Mucosa of rectum (tissue), 2 donors: Measurements from ENCODE around the gene RASA3.
"Not testable (repeated sequence)": the region's sequence is repeated elsewhere in the genome, so short reads cannot be mapped to it uniquely, and the experiment has no call there.

Source experiments
- H3K27ac ChIP-seq, 2 donors: one replicate each; pipeline ENCODE4 v1.7.0; 2013; ENCODE audit warnings: inconsistent platforms in 2 of 2, low read depth in 2 of 2, low read length in 2 of 2
- H3K27me3 ChIP-seq, 2 donors: one replicate each; pipeline ENCODE4 v1.7.0; 2013; ENCODE audit warnings: low read length in 2 of 2; ENCODE audit not compliant: control insufficient read depth in 2 of 2, insufficient read depth in 2 of 2
- H3K36me3 ChIP-seq, 2 donors: one replicate each; pipeline ENCODE4 v1.7.0; 2013; ENCODE audit warnings: low read length in 2 of 2; ENCODE audit not compliant: control insufficient read depth in 2 of 2, insufficient read depth in 2 of 2
- H3K4me1 ChIP-seq, 2 donors: one replicate each; pipeline ENCODE4 v1.7.0; 2013; ENCODE audit warnings: low read length in 2 of 2, mild to moderate bottlenecking in 1 of 2; ENCODE audit not compliant: control insufficient read depth in 2 of 2, insufficient read depth in 2 of 2
- H3K4me3 ChIP-seq, 2 donors: one replicate each; pipeline ENCODE4 v1.7.0; 2013; ENCODE audit warnings: low read length in 2 of 2
- H3K9ac ChIP-seq, 2 donors: one replicate each; pipeline ENCODE4 v1.7.0; 2013; ENCODE audit warnings: low read length in 2 of 2, low read depth in 1 of 2, mild to moderate bottlenecking in 1 of 2
- H3K9me3 ChIP-seq, 2 donors: one replicate each; pipeline ENCODE4 v1.7.0; 2013; ENCODE audit warnings: low read length in 2 of 2; ENCODE audit not compliant: control insufficient read depth in 2 of 2
- donor health status: healthy.
- donor health status: Normal muscosa, but diverticular disease.

Gene RASA3, protein sequence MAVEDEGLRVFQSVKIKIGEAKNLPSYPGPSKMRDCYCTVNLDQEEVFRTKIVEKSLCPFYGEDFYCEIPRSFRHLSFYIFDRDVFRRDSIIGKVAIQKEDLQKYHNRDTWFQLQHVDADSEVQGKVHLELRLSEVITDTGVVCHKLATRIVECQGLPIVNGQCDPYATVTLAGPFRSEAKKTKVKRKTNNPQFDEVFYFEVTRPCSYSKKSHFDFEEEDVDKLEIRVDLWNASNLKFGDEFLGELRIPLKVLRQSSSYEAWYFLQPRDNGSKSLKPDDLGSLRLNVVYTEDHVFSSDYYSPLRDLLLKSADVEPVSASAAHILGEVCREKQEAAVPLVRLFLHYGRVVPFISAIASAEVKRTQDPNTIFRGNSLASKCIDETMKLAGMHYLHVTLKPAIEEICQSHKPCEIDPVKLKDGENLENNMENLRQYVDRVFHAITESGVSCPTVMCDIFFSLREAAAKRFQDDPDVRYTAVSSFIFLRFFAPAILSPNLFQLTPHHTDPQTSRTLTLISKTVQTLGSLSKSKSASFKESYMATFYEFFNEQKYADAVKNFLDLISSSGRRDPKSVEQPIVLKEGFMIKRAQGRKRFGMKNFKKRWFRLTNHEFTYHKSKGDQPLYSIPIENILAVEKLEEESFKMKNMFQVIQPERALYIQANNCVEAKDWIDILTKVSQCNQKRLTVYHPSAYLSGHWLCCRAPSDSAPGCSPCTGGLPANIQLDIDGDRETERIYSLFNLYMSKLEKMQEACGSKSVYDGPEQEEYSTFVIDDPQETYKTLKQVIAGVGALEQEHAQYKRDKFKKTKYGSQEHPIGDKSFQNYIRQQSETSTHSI

DNA sequence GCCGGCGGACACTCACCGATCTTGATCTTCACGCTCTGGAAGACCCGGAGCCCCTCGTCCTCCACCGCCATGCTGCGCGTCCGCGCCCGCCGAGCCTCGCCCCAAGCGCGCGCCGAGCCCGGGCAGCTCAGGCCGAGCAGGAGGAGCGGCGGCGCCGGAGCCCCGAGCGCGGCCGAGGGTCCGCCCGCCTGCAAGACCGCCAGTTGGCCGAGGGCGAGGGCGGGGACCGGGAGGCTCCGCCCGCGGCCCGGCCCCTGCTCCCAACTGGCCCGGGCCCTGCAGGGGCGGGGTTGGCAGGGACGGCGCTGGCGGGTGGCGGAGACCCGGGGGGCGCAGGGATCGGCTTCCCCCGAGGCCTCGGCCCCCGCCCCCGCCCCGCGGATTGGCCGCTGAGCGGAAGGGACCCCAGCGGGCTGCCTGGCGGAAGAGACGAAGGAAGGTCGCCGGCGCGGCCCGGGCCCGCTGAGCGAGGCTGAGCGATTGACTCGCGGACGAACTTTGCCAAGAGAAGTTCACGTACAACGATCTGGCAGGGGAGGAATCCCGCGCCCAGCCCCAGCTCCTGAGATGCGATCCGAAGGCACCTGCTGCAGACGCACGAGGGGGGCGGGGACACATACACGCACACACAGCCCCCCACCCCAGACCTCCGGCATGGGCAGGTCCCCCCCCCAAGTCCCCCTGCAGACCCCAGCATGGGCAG, at the start of gene RASA3:
TSS of gene RASA3 (minus strand) at position 205 of the 703 bp plus-strand sequence. CDS start at position 71, 134 bp downstream.
- Histone ChIP-seq H3K36me3 (no peaks in the 10 kb centered on the region), H3K27me3 (no peaks in the 10 kb centered on the region), H3K4me1 (peaks cover 23 to 37% of the 10 kb centered on the region in 2 donors), H3K9ac (peak within 1 kb of the TSS; percentile 59 to 75), H3K4me3 (peak within 1 kb of the TSS; percentile 68 to 84), H3K9me3 (no peaks in the 10 kb centered on the region), H3K27ac (peak within 1 kb of the TSS; percentile 76 to 86)

DNA sequence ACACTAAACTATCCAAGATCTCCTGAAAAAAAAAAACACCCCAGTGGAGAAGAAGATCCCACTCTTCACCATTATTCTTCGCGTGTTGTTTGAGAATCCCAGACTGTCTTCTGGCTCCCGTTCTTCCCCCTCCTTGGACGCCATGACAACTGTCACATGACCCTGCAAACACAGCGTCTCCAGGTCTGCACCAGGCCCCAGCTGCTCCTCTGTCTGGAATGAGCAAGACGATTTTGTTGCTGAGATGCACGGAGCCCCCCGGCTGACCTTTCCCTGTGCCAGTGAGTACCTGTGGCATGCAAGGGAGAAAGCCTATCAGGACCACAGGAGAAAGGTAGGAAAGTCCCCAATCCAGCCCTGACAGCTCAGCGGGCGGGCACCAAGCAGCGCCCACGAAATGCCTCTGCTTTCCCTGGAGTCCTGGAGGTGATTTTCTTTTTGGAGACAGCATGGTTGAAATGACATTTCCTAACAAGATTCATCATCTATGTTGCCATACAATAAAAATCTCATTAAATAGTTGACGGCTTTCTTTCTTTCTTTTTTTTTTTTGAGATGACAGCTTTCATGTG, 46.8 kb upstream of the RASA3 start, which contains the start of gene CFAP97D2:
TSS of gene CFAP97D2 (plus strand) at position 171 of the 572 bp plus-strand sequence. CDS start at position 245, 74 bp downstream.
- Histone ChIP-seq H3K9ac (no peak within 1 kb of the TSS), H3K27ac (no peak within 1 kb of the TSS), H3K36me3 (no peaks in the 10 kb centered on the region), H3K9me3 (no peaks in the 10 kb centered on the region), H3K27me3 (peaks cover 2% of the 10 kb centered on the region in 2 donors), H3K4me3 (no peak within 1 kb of the TSS), H3K4me1 (no peaks in the 10 kb centered on the region)

DNA sequence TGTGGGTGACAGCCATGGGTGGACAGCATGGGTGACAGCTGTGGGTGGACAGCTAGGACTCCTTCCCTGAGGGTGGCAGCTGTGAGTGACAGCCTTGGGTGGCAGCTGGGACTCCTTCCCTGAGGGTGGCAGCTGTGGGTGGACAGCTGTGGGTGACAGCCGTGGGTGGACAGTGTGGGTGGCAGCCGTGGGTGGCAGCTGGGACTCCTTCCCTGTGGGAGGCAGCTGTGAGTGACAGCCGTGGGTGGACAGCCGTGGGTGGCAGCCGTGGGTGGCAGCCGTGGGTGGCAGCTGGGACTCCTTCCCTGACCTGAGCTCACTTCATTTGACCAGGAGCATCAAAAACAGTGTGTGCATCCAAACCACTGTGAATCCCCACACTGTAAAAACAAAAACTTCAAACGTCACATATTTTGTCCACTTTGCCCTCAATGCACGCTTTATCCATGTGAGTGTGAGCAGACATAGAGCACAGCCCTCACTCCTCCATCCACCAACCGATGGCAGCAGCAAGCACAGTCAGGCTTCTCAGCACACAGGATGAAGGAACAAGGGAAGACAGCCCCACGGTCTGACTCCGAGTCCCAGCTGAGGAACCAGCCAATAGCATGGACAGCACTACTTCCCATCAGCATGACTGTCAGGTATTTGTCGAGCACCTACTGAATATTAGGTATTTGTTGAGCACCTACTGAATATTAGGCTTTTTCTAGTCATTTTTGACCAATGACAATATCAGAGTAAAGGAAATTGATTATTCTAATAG, 45.0 kb upstream of the RASA3 start:
- Histone ChIP-seq H3K4me1 (no peaks in the 10 kb centered on the region), H3K4me3 (no peak overlapping the region), H3K27ac (no peak overlapping the region), H3K36me3 (no peaks in the 10 kb centered on the region), H3K27me3 (peaks cover 2% of the 10 kb centered on the region in 2 donors), H3K9ac (no peak overlapping the region), H3K9me3 (peaks cover 0 to 2% of the 10 kb centered on the region in 2 donors)

DNA sequence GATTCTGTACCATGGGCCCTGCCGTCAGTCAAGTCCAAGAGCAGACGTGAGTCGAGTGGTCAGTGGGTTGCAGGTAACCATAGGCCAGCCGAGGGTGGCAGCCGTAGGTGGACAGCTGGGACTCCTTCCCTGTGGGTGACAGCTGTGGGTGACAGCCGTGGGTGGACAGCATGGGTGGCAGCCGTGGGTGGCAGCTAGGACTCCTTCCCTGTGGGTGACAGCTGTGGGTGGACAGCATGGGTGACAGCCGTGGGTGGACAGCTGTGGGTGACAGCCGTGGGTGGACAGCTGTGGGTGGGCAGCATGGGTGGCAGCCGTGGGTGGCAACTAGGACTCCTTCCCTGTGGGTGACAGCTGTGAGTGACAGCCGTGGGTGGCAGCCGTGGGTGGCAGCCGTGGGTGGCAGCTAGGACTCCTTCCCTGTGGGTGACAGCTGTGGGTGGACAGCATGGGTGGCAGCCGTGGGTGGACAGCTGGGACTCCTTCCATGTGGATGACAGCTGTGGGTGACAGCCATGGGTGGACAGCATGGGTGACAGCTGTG, 44.0 kb upstream of the RASA3 start:
- H3K4me1 ChIP-seq, H3K9ac ChIP-seq, H3K27ac ChIP-seq, H3K4me3 ChIP-seq, H3K36me3 ChIP-seq, H3K9me3 ChIP-seq, H3K27me3 ChIP-seq: not testable (repeated sequence)

DNA sequence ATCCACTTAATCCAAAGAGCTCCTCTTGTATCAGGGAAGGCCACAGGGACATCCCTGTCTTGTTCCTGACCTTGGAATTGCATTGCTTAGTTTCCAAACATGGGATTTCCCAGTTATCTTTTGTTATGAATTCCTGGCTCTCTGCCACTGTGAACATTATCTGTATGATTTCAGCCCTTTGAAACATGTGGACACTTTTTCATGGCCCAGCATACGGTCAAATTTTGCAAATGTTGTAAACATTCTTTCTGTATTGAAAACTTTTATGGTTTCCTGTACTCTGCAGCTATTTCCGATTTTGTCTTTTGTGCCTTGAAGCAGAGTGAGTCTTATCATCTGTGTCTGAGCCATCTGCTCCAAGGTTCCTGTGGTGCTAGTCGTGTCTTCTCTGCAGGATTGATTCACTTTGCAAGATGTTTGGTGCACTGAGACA, 42.1 kb upstream of the RASA3 start:
- H3K9ac ChIP-seq = no peak overlapping the region
- H3K4me1 ChIP-seq = no peaks in the 10 kb centered on the region
- H3K9me3 ChIP-seq = peaks cover 0 to 2% of the 10 kb centered on the region in 2 donors
- peaks cover 2% of the 10 kb centered on the region in 2 donors for H3K27me3 ChIP-seq
- H3K4me3 ChIP-seq = no peak overlapping the region
- no peaks in the 10 kb centered on the region for H3K36me3 ChIP-seq
- H3K27ac ChIP-seq = no peak overlapping the region

DNA sequence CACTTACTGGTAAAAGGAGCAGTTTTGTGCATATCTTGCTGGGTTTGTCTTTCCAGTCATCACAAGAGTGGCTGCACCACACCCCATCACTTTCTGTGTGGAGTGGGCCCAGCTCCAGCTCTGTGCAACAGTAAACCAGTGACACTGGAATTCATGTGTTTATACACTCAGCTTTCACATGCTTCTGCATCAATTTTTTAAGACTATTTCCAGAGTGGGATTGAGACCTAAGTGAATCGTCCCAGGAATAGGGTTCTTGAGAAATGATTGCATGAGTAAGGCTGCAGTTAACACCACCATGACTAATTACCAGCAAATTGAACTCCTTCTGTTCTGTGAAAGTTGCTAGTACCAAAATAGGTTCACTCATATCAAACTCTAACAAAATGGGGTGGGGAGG, 41.3 kb upstream of the RASA3 start:
- Histone ChIP-seq H3K27me3 (peaks cover 2% of the 10 kb centered on the region in 2 donors), H3K9ac (no peak overlapping the region), H3K9me3 (peaks cover 0 to 2% of the 10 kb centered on the region in 2 donors), H3K36me3 (no peaks in the 10 kb centered on the region), H3K27ac (no peak overlapping the region), H3K4me1 (no peaks in the 10 kb centered on the region), H3K4me3 (no peak overlapping the region)

DNA sequence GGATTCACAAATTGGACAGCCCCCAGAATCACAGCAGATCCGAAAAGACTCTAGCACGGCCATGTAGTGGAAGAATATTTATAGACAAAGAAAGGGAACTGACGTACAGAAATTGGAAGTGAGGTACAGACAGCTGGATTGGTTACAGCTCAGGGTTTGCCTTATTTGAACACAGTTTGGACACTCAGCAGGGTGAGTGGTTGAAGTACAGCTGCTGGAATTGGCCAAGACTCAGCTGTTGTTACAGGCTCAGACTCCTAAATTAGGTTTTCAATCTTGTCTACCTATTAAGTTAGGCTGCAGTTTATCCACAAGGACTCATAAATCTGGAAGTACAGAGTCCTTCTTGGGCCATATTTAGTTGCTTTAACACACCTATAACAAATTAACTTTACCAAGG, 40.8 kb upstream of the RASA3 start:
- H3K4me3 ChIP-seq = no peak overlapping the region
- no peaks in the 10 kb centered on the region for H3K36me3 ChIP-seq
- H3K27ac ChIP-seq = no peak overlapping the region
- peaks cover 0 to 2% of the 10 kb centered on the region in 2 donors for H3K9me3 ChIP-seq
- peaks cover 2% of the 10 kb centered on the region in 2 donors for H3K27me3 ChIP-seq
- H3K4me1 ChIP-seq = no peaks in the 10 kb centered on the region
- H3K9ac ChIP-seq = no peak overlapping the region

DNA sequence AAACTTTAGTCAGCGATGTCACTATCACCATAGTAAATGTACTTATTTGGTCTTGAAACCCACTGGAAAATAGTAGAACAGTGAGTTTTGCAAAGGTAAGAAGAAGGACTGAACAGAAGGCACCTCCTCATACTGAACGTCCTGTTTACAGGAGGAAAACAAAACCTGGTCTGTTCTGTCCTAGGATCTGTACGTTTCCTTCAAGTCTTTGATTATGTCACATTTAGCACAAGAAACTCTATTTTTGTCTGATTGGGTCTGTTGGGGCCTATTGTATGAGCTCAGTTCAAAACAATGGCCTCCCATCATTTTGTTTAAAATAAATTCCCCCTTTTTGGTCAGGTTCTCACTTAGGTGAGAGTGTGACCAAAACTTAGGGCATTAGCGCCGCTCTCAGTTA, 35.5 kb upstream of the RASA3 start:
- peaks cover 2 to 4% of the 10 kb centered on the region in 2 donors for H3K4me1 ChIP-seq
- H3K9me3 ChIP-seq = no peaks in the 10 kb centered on the region
- H3K4me3 ChIP-seq = no peak overlapping the region
- H3K9ac ChIP-seq = no peak overlapping the region
- H3K27me3 ChIP-seq = no peaks in the 10 kb centered on the region
- H3K36me3 ChIP-seq = no peaks in the 10 kb centered on the region
- H3K27ac ChIP-seq = no peak overlapping the region

DNA sequence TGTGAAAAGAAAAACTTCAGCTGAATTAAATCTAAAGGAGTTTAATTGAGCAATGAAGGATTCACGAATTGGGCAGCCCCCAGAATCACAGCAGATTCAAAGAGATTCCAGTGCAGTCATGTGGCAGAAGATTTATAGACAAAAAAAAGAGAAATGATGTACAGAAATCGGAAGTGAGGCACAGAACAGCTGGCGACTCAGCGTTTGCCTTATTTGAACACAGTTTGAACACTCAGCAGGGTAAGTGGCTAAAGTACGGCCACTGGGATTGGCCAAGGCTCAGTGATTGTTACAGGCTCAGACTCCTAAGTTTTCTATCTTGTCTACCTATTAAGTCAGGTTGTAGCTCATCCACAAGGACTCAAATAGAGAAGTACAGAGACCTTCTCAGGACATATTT, 35.0 kb upstream of the RASA3 start:
- no peaks in the 10 kb centered on the region for H3K9me3 ChIP-seq
- H3K4me3 ChIP-seq = no peak overlapping the region
- no peak overlapping the region for H3K9ac ChIP-seq
- H3K27me3 ChIP-seq = no peaks in the 10 kb centered on the region
- peaks cover 6 to 7% of the 10 kb centered on the region in 2 donors for H3K4me1 ChIP-seq
- no peak overlapping the region for H3K27ac ChIP-seq
- H3K36me3 ChIP-seq = no peaks in the 10 kb centered on the region
